Nasal cavity respiratory epithelium epithelial cell of viscerocranial mucosa (primary cell): ENCODE measurements around the gene POTEB3. TPM values are rescaled to one million over a fixed set of nuclear protein-coding genes. Genes with fewer than 3 reads are reported as not detected.

Experiments used
- total RNA-seq: library from RNA; depleted of rRNA; stranded (reverse); fragments of >200 nt; gene quantifications from 2 replicates; pipeline ENCODE4 v1.2.3, GENCODE V29; 2014

Gene POTEB3
- not detected in 2 replicates for total RNA-seq

GRCh38 chr15:21440399-21440798, at the start of gene POTEB3:
TSS of gene POTEB3 (minus strand) at chr15:21440499. CDS start at chr15:21440011, 488 bp downstream.

